ENCODE data around the gene NOP9.

Gene NOP9

DNA sequence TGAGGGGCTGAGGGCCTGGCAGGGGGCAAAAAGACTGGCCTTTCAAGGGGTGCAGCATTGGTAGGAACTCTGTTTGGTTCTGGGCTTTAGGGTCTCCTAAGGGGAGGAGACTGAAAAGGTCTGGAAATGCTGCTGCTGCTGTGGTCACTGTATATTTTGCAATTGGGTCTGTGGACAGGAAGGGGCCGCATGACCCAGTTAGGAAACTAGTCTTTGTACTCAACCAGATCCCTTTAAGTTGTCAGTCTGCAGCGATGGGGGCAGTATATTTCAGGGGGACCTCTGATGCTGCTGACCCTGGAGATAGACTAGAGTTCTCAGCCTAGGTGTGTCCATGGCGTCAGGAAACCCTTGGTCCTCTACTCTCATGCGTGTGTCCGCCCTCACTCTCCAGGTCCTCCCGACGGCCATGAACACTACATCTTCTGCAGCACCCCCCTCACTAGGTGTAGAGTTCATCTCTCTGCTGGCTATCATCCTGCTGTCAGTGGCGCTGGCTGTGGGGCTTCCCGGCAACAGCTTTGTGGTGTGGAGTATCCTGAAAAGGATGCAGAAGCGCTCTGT lies 15.7 kb downstream of the NOP9 start:
- TF ChIP-seq, protein P1, sequence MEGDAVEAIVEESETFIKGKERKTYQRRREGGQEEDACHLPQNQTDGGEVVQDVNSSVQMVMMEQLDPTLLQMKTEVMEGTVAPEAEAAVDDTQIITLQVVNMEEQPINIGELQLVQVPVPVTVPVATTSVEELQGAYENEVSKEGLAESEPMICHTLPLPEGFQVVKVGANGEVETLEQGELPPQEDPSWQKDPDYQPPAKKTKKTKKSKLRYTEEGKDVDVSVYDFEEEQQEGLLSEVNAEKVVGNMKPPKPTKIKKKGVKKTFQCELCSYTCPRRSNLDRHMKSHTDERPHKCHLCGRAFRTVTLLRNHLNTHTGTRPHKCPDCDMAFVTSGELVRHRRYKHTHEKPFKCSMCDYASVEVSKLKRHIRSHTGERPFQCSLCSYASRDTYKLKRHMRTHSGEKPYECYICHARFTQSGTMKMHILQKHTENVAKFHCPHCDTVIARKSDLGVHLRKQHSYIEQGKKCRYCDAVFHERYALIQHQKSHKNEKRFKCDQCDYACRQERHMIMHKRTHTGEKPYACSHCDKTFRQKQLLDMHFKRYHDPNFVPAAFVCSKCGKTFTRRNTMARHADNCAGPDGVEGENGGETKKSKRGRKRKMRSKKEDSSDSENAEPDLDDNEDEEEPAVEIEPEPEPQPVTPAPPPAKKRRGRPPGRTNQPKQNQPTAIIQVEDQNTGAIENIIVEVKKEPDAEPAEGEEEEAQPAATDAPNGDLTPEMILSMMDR (IDR thresholded peaks at IDR 0.05) = no peak
- Mint-ChIP-seq H3K4me3 (no peak overlapping the region), H3K36me3 (ENCODE audit: low read depth) (peaks cover 5% of the 10 kb centered on the region), H3K27ac (peak overlapping the region; percentile 39), H3K9me3 (no peaks in the 10 kb centered on the region), H3K4me1 (peaks cover 24% of the 10 kb centered on the region), H3K27me3 (ENCODE audit: low read depth, poor library complexity) (peaks cover 43% of the 10 kb centered on the region)
- DNase-seq = no peak

- peak overlapping the region; percentile 26 for H3K27ac Mint-ChIP-seq
- H3K4me3 Mint-ChIP-seq = no peak overlapping the region
- H3K9me3 Mint-ChIP-seq = no peaks in the 10 kb centered on the region
- peaks cover 4% of the 10 kb centered on the region for H3K36me3 Mint-ChIP-seq (ENCODE audit: low read depth)
- TF ChIP-seq, protein P1 (IDR thresholded peaks at IDR 0.05) = no peak
- peaks cover 26% of the 10 kb centered on the region for H3K4me1 Mint-ChIP-seq
- DNase-seq = no peak
- H3K27me3 Mint-ChIP-seq (ENCODE audit: low read depth, poor library complexity) = peaks cover 45% of the 10 kb centered on the region
These were observed 16.4 kb downstream of the NOP9 start for GRCh38 chr14:24315807-24316596.

DNA sequence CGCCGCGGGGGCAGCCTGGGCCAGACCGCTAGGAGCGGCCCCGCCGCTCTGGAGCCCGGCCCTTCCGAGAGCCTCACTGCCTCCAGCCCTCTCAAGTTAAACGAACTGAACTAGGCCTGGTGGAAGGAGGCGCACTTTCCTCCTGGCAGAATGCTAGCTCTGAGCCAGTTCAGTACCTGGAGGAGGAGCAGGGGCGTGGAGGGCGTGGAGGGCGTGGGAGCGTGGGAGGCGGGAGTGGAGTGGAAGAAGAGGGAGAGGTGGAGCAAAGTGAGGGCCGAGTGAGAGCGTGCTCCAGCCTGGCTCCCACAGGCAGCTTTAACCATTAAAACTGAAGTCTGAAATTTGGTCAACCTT lies 16.9 kb downstream of the NOP9 start:
- Mint-ChIP-seq H3K27me3 (ENCODE audit: low read depth, poor library complexity) (peaks cover 46% of the 10 kb centered on the region), H3K9me3 (no peaks in the 10 kb centered on the region), H3K36me3 (ENCODE audit: low read depth) (peaks cover 4% of the 10 kb centered on the region), H3K4me3 (no peak overlapping the region), H3K4me1 (peaks cover 27% of the 10 kb centered on the region), H3K27ac (no peak overlapping the region)
- TF ChIP-seq, protein P1 (IDR thresholded peaks at IDR 0.05) = no peak
- no peak for DNase-seq

- peaks cover 54% of the 10 kb centered on the region for H3K27me3 Mint-ChIP-seq (ENCODE audit: low read depth, poor library complexity)
- no peaks in the 10 kb centered on the region for H3K9me3 Mint-ChIP-seq
- H3K27ac Mint-ChIP-seq = no peak overlapping the region
- TF ChIP-seq, protein P1 (IDR thresholded peaks at IDR 0.05) = no peak
- peaks cover 1% of the 10 kb centered on the region for H3K36me3 Mint-ChIP-seq (ENCODE audit: low read depth)
- H3K4me3 Mint-ChIP-seq = no peak overlapping the region
- DNase-seq = no peak
- peaks cover 32% of the 10 kb centered on the region for H3K4me1 Mint-ChIP-seq
These were observed 17.7 kb downstream of the NOP9 start for GRCh38 chr14:24317141-24317928.

DNA sequence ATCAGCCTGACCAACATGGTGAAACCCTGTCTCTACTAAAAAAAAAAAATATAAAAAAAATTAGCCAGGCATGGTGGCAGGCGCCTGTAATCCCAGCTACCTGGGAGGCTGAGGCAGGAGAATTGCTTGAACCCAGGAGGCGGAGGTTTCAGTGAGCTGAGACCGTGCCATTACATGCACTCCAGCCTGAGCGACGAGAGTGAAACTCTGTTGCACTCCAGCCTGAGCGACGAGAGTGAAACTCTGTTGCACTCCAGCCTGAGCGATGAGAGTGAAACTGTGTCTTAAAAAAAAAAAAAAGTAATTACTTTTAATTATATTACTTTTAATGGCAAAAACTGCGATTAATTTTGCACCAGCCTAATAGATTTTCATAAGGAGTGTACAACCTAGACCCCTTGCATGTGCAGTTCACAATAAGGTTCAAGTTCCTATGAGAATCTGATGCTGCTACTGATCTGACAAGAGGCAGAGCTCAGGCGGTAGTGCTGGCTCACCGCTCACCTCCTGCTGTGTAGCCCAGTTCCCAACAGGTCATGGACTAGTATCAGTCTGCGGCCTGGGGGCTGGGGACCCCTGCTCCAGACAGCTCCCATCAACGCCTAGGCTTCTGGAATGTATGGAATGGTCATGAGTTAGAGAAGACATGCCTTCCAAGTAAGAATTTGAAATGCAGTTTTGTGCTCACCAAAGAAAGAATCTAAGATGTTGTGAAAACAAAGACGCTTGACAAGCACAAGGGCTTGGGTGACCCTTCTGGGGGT lies 21.7 kb downstream of the NOP9 start:
- Mint-ChIP-seq H3K4me1 (peaks cover 54% of the 10 kb centered on the region), H3K27ac (no peak overlapping the region), H3K27me3 (ENCODE audit: low read depth, poor library complexity) (peaks cover 48% of the 10 kb centered on the region), H3K9me3 (no peaks in the 10 kb centered on the region), H3K4me3 (no peak overlapping the region), H3K36me3 (ENCODE audit: low read depth) (no peaks in the 10 kb centered on the region)
- TF ChIP-seq, protein P1 (IDR thresholded peaks at IDR 0.05) = no peak
- no peak for DNase-seq

Measured in nephron progenitor cell (in vitro differentiated cells).